Lower lobe of right lung (tissue), 2 donors: ENCODE results near the gene CXorf38. TPM values are rescaled to one million over a fixed set of nuclear protein-coding genes. Genes with fewer than 3 reads are reported as not detected.

Source experiments
- ATAC-seq, 2 donors: fragments of 200-7000 bp; cut with Tn5 transposase; one replicate each; pipeline ENCODE4 v1.9.1; 2020 to 2022; ENCODE audit warnings: mild to moderate bottlenecking in 2 of 2, moderate library complexity in 2 of 2
- DNase-seq: peaks from one replicate; pipeline ENCODE4 v3.0.0-alpha.2; 2020
- H3K27ac ChIP-seq: fragments of 200-600 bp; one replicate; pipeline ENCODE4 v1.8.0; 2022
- H3K27me3 ChIP-seq: fragments of 200-600 bp; one replicate; pipeline ENCODE4 v1.8.0; 2022; ENCODE audit warnings: low read depth
- H3K36me3 ChIP-seq: fragments of 200-600 bp; one replicate; pipeline ENCODE4 v1.8.0; 2022; ENCODE audit warnings: mild to moderate bottlenecking
- H3K4me1 ChIP-seq: fragments of 200-600 bp; one replicate; pipeline ENCODE4 v1.8.0; 2022
- H3K4me3 ChIP-seq: fragments of 200-600 bp; one replicate; pipeline ENCODE4 v1.8.0; 2022; ENCODE audit warnings: mild to moderate bottlenecking
- H3K9me3 ChIP-seq: fragments of 200-600 bp; one replicate; pipeline ENCODE4 v1.8.0; 2022
- intact Hi-C: fragments of 100-400 bp; cut with DNase I; formaldehyde crosslinking; loops from one replicate; pipeline ENCODE4 v1.11.0; 2022
- long read RNA-seq: library from polyadenylated mRNA; unstranded; transcript quantifications from one replicate; pipeline ENCODE4 v2.0.0, GENCODE V29; 2021
- total RNA-seq: library from RNA; stranded (reverse); fragmentation: NEBNext Ultra II Directional; extraction: Animal tissue kit (Norgen Biotek cat#: 25700); gene quantifications from one replicate; pipeline ENCODE4 v1.2.1, GENCODE V29; 2021
- TF ChIP-seq, protein P1 (sequence below): fragments of 200-600 bp; IDR thresholded peaks from one replicate; pipeline ENCODE4 v1.8.0; 2022; ENCODE audit warnings: antibody characterized with exemption, mild to moderate bottlenecking
- donor health status: DM: no; HTN: yes; CAD: no; lungs with severe emphysema.

The CXorf38 gene, protein sequence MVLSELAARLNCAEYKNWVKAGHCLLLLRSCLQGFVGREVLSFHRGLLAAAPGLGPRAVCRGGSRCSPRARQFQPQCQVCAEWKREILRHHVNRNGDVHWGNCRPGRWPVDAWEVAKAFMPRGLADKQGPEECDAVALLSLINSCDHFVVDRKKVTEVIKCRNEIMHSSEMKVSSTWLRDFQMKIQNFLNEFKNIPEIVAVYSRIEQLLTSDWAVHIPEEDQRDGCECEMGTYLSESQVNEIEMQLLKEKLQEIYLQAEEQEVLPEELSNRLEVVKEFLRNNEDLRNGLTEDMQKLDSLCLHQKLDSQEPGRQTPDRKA
- 16.8 TPM for total RNA-seq
- long read RNA-seq, transcript CXorf38-201 (7 exons, 2,118 nt) = major isoform, 15 of 32 reads
- long read RNA-seq, partial matches to known transcripts = 4 of 32 reads
- long read RNA-seq, other reads (novel, unspliced or antisense) = 13 of 32 reads

DNA sequence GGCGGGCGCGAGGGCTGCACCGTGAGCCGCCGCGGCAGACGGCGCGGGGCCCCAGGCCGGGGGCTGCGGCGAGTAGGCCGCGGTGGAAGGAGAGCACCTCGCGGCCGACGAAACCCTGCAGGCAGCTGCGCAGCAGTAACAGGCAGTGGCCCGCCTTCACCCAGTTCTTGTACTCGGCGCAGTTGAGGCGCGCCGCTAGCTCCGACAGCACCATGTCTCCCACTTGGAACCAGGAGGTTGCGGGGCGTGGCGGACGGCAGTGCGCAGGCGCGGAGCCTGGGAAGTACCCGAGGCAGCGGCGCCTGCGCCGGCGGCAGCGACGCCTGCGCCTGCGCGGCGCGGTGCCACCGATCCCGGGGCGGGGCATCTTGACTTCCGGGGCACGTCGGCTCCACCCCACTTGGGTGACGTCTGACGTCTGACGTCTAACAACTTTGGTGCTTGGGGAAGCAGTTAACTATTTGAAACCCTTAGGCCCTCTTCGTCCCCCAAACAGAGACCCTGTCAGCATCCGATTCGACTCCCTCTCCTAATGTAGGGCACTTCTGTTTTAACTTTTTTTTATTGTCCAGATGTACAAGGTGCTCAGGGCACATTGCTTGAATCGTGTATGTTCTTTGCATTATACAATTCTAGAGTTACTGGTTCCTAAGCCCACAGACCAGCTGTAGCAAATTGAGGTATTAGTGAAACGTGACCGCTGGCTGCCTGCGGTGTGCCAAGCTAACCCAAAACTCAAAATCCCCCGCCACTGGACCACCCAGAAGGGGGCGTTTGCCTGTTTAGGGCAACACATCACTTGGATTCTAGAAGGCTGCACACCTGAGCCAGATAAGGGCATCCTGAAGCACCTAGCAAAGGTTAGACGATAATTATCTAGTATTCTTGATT, at the start of gene CXorf38:
TSS of gene CXorf38 (minus strand) at position 255 of the 891 bp plus-strand sequence. CDS start at position 214, 41 bp downstream.
- TF ChIP-seq, protein P1, sequence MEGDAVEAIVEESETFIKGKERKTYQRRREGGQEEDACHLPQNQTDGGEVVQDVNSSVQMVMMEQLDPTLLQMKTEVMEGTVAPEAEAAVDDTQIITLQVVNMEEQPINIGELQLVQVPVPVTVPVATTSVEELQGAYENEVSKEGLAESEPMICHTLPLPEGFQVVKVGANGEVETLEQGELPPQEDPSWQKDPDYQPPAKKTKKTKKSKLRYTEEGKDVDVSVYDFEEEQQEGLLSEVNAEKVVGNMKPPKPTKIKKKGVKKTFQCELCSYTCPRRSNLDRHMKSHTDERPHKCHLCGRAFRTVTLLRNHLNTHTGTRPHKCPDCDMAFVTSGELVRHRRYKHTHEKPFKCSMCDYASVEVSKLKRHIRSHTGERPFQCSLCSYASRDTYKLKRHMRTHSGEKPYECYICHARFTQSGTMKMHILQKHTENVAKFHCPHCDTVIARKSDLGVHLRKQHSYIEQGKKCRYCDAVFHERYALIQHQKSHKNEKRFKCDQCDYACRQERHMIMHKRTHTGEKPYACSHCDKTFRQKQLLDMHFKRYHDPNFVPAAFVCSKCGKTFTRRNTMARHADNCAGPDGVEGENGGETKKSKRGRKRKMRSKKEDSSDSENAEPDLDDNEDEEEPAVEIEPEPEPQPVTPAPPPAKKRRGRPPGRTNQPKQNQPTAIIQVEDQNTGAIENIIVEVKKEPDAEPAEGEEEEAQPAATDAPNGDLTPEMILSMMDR = no peak
- ATAC-seq = peak; percentile 93

DNA sequence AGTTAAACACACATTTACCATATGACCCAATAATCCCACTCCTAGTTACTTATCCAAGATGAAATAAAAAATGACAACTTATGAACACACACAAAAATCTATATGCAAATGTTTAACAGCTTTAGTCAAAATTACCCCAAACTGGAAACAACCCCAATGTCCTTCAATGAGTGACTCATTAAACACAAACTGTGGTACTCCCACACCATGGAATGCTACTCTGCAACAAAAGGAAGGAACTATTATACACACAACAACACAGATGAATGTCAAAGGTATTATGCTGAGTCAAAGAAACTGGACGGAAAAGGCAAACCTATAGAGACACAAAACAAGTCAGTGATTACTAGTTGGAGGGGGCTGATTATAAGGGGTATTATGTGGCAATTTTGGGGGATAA, 47.4 kb upstream of the CXorf38 start:
- intact Hi-C loops = no loop called here
- Histone ChIP-seq H3K36me3 (peaks cover 37% of the 10 kb centered on the region), H3K4me1 (no peaks in the 10 kb centered on the region), H3K27ac (no peak overlapping the region), H3K27me3 (no peaks in the 10 kb centered on the region), H3K9me3 (no peaks in the 10 kb centered on the region), H3K4me3 (no peak overlapping the region)
- DNase-seq = no peak
- TF ChIP-seq, protein P1 = no peak
- no peak for ATAC-seq

More for the DNA sequence above, at the start of gene CXorf38:
- DNase-seq = peak; percentile 91
- intact Hi-C loops = no loop called here
- H3K27ac ChIP-seq = peak within 1 kb of the TSS; percentile 79
- no peaks in the 10 kb centered on the region for H3K9me3 ChIP-seq
- no peaks in the 10 kb centered on the region for H3K27me3 ChIP-seq
- peak within 1 kb of the TSS; percentile 73 for H3K4me3 ChIP-seq
- H3K4me1 ChIP-seq = peaks cover 20% of the 10 kb centered on the region
- H3K36me3 ChIP-seq = no peaks in the 10 kb centered on the region

DNA sequence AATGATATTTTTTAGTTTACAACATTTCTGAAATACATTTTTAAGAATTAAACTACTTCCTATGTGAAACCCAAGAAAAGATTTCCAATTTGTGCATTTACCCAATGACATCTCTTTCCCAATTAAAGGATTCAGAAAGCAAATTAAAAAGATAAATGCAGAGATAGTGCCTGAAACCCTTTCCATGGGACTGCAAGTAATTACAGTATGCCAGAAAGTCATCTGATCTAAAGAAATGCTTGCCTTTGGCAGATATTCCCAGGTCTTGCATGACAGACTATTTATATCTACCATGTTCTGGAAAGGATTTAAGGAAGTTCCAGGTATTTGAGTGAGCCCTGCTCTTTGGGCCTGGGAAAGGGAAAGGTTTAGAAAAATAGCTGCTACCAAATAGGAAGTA, 41.6 kb upstream of the CXorf38 start:
- Histone ChIP-seq H3K9me3 (no peaks in the 10 kb centered on the region), H3K27ac (no peak overlapping the region), H3K36me3 (peaks cover 37% of the 10 kb centered on the region), H3K4me1 (no peaks in the 10 kb centered on the region), H3K27me3 (no peaks in the 10 kb centered on the region), H3K4me3 (no peak overlapping the region)
- no peak for ATAC-seq
- intact Hi-C loops = no loop called here
- TF ChIP-seq, protein P1 = no peak
- no peak for DNase-seq

DNA sequence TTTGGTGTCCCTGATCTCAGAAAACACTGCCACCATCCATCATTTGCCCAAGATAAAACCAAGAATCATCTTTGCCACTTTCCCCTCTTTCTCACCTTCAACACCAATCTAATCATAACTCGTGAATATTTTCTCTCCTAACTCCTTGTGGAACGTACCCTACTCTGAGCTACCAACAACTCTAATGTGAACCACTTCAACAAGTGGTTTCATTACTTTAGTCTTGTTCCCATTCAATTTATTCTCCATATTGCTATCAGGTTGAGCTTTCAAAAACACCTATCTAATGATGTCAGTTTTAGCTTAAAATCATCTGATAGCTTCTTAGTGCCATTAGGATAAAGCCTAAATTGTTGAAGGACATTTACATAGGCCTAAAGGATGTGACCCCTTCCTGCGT, 39.8 kb upstream of the CXorf38 start:
- TF ChIP-seq, protein P1 = no peak
- H3K36me3 ChIP-seq = peaks cover 29% of the 10 kb centered on the region
- no peaks in the 10 kb centered on the region for H3K9me3 ChIP-seq
- no peak overlapping the region for H3K27ac ChIP-seq
- H3K4me1 ChIP-seq = no peaks in the 10 kb centered on the region
- no peak for DNase-seq
- H3K4me3 ChIP-seq = no peak overlapping the region
- no peak for ATAC-seq
- intact Hi-C loops = no loop called here
- H3K27me3 ChIP-seq = no peaks in the 10 kb centered on the region

DNA sequence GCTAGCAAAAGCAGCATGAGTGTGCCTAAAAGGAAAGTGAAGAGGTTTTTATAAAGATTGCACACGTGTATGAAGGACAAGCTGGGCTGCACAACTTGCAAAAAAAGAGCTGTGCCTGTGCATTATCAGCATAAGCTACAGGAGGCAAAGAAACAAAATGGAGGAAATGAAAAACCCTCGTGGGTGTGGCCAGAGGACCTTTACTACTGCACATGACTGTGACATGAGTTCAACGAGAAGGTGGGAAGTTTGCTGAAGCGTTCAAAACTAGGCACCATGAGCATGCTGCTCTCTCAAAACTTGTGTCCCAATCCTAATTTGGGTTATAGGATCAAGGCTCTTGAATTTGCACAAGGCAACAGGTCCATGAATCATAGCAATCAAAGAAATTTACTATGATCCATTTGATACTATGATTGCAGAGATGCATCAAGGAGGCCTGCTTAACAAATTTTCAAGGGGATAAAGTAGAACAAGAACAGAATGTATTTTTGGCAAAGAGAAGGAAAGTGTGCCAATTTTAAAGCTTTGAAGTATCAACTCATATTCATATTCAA, 38.1 kb upstream of the CXorf38 start:
- TF ChIP-seq, protein P1 = no peak
- H3K4me1 ChIP-seq = no peaks in the 10 kb centered on the region
- no peak overlapping the region for H3K27ac ChIP-seq

More for the DNA sequence above, 38.1 kb upstream of the CXorf38 start:
- no peaks in the 10 kb centered on the region for H3K9me3 ChIP-seq
- no peaks in the 10 kb centered on the region for H3K27me3 ChIP-seq
- no peak overlapping the region for H3K4me3 ChIP-seq
- ATAC-seq = no peak
- intact Hi-C loops = no loop called here
- DNase-seq = no peak
- H3K36me3 ChIP-seq = peaks cover 39% of the 10 kb centered on the region
